NK-92 treated with Interleukin-12 subunit alpha and Interleukin-12 subunit beta, amount 100 ng/mL, for 24 hours (cell line): Measurements from ENCODE around the gene WDFY2.

ENCODE experiments used
- DNase-seq: peaks from one replicate; lab custom pipeline; 2025; lab: John Stamatoyannopoulos, UW

The WDFY2 gene

DNA sequence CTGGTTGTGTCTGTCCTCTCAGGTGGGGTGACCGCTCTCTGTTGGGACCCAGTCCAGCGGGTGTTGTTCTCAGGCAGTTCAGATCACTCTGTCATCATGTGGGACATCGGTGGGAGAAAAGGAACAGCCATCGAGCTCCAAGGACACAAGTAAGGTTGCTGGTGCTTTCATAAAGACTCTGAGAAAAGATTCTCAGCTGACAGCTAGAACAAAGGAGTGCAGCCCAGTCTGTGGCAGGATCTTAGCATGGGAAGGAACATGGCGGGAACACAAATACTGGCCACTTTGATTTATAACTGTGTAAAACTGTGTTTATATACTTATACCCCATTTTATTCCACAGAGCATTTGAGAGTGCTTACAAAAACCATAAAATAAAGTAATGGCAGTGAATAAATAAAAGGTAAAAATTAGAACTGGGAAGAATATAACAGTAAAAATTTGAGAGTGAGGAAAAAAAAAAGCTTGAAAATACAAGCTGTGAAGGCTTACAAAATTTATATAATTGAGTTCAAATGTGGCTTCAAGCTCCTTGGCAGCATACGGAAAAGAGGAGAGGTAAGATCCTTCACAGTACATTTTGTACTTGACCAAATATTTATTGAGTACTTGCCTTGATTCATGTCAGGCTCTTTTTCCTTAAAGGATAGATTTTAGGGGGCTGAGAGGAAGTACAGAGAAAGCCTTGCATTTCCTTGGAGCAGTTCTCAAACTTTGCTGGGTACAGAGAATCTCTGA lies 154.9 kb downstream of the WDFY2 start:
- no peak for DNase-seq

DNA sequence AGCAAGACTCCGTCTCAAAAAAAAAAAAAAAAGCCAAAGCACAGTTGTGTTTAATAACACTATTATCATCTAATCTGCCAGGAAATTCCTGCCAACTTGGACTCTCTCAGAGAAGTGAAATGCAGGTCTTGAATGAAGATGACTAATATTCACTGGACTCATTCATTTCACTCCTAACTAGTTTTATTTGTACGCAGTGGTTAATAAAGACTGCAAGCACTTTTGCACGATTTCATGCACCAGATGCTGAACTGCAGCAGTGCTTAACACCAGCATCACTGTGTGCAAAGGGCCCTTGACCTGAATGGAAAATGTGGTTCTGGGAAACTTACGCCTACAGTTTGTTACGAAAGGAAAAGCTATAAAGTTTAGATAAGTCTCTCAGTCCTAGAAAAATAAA lies 156.4 kb downstream of the WDFY2 start:
- DNase-seq: no peak

DNA sequence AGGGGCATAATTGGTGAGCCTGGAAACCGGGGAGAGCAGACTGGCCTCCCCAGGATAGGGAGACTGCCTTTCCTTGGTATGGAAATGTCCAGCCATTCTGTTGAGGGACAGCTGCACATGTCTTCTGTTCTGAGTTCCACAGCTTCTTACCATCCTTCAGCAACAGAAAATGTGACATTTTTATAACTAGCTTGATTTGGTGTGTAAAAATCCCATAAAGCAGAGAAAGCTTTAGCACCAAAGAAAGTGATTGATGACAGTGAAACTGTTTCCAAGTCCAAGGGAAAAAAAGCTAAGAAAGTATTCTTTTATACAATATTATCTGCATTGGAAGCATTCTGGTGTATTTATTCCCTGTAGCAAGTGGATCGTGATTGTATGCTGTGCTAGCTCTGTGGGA lies 157.8 kb downstream of the WDFY2 start:
- no peak for DNase-seq

DNA sequence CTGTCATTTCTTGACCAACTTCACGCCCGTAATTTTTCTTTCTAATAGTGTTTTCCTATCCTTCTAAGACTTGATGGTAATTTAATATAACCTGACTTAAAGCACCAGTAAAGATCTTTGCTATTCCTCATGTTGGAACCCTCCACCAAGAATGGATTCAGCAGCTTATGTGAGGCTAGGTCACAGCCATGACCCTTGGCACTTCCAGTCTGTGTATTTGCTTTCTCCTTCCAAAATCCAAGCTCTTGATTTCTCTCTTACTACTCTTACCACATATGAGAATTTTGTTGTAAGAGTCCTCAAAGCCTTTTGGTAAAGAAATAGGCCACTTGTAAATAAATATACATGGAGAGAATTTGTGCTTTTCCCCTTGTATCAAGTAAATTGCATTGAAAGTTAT lies 158.3 kb downstream of the WDFY2 start:
- no peak for DNase-seq

DNA sequence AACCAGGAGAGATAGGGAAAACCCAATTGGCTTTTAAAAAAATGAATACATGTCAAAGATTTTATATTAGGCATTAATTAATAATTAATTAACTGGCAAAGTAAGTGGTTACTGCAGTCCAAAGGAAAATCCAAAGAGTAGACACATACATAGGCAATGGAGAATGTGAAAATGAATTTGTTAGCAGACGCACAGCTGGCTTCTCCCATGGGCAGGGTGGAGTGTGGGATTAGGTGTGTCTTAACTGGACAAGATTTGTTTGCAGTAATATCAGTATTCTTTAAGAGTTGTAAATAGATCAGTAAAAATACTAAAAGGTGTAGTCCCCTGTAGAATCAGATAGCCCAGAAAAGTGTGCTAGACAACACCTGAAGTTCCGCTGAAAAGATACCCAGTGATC lies 161.0 kb downstream of the WDFY2 start:
- DNase-seq: no peak

DNA sequence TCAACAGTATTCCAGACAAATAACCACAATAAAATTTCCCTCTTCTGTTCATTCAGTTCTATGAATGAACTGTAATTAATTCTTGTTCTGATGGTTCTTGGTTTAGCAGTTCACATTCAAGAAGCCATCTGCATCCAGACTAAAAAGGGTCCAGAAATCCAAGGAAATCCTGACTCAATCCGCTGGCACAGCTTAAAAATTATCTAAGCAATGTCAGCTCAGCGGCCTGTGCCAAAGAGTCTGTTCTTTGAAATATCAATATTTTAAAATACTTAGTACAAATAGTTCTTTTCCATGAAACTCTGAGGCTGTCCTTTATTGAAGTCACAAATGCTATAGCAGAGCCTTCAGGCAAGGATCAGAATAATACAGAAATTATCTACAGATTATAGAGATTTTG lies 162.5 kb downstream of the WDFY2 start:
- no peak for DNase-seq

DNA sequence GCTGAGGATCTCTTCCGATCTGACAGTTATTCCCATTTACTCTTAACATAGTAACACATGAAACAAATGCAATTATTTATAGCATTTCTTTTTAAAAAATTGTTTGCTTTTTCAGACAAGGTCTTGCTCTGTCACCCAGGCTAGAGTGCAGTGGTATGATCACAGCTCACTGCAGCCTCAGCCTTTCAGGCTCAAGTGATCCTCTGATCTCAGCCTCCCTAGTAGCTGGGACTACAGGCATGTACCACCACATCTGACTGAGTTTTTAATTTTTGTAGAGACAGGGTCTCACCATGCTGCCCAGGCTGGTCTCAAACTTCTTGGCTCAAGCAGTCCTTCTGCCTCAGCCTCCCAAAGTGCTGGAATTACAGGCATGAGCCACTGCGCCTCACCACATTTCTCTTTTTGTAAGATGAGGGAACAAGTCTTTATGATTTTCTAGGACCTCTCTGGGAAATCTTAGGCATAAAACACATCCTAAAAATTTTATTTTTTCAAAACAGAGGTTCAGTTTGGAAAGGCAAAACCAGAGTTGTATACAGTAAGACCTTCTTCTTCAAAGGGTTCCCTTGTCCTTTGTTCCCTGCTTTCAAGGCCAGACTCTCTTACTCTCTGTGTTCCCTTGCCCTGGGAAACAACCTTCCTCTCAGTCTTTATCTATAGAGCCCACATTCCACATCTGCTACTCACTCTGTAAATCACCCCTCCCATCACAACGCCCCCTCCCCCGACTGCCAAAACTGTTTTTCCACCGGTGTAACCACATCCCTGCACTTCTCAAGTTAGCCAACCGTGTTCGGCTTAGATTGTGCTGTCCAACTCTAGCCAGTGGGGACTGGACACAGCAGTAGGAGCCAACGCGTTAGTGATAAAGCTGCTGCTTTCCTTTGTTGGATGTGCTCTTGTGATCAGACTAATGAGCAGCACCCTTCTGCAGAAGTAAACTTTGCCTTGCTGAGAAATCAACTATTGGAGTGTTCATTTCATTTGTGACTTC lies 163.5 kb downstream of the WDFY2 start:
- DNase-seq: no peak

DNA sequence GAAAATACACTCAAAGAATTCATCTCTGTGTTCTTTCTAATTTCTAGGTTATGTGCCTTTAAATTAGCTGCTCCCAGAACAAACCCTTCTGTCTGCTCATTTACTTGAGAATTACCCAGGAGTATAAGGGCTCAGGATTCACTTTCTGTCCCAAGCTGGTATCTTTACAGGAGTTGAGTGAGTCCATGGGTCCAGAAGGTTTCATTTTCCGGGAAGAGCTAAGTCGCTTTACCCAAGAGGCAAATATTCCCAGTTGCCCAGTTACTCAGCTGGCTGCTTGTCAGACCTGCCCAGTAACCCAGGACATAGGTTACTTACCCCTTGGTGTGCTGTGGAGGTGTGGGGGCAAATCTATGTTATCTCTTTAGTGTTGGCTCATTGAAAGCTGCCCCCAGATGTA lies 172.4 kb downstream of the WDFY2 start:
- DNase-seq: no peak

DNA sequence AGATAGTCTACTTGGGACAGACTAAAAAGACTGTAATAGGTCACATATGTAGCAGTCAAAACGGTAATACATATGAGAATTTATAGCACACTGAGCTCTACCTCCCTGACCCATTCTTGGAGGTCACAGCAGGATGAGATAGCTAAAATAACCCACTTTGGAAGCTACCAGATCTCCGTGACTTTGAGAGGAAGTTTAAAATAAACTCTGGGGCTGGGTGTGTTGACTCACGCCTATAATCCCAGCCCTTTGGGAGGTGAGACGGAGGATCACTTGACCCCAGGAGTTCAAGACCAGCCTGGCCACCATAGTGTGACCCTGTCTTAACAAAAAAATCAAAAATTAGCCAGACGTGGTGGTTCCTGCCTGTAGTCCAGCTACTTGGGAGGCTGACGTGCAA lies 174.4 kb downstream of the WDFY2 start:
- no peak for DNase-seq

DNA sequence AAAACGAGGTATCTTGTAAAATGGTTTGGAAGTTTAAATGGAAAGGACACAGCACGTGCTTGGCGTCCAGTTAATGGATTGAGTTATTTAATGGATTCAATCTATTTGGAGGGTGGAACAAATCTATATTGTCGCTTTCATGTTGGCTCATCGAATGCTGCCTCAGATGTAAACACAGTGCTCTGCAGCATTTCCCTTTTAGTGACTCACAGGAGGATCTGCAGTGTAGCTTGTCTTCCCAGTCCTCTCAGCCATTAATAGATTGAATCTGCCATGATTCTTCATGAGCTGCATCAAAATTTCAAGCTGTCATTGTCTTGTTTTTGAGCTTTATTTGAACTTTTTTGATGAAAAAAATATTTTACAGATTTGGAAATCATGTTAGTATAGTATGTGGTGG lies 175.0 kb downstream of the WDFY2 start:
- no peak for DNase-seq

DNA sequence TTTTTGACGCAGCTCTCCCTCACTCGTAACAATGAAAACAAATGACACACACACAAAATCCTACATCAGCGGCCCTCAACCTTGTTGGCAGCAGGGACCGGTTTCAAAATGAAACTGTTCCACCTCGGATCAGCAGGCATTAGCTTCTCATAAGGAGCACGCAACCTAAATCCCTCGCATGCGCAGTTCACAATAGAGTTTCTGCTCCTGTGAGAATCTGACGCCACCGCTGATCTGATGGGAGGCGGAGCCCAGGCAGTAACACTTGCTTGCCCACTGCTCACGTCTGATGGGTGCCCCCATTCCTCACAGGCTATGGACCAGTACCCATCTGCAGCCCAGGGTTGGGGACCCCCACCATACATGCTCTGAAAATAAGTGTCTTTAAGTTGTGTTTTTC lies 176.3 kb downstream of the WDFY2 start:
- DNase-seq: no peak

DNA sequence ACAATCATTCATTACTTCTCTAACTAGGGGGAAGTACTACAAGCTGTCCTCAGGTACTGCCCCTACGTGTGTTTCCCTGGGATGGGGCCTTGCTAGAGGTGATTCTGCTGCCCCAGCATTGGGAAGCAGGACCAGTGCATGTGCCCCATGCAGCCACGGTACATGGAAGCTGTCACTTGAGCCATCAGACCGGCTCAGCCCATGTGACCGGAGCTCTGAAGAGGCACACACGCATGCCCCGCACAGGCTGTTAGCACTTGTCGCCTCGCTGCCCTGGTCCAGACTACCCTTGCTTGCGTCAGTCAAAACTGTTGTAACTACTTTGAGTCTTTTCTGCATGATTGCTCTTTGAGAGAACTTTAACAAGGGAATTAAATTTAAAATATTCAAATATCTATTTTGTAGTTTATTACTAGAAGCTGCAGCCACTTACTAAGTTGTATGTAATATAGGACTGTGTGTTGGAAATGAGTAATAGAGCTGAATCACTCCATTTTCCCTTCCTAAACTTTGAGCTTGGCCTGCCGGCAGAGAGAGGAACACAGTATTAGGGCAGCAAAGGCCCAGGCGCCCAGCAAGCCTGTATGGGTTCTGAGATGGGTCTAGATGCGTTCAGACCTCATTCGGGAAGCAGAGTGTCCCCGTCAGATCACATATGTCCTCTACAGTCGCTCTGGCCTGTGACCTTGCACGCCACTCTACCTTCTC lies 177.5 kb downstream of the WDFY2 start:
- no peak for DNase-seq

DNA sequence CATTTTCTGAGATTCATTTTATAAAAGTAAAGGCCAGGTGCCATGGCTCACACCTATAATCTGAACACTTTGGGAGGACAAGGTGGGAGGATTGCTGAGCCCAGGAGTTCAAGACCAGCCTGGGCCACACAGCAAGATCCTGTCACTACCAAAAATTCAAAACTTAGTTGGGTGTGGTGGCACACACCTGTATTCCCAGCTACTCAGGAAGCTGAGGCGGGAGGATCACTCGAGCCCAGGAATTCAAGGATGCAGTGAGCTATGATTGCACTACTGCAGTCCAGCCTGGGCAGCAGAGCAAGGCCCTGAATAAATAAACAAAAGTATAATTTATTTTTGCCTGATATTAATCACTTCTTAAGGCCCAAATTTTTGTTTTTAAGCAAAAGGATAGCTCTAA lies 179.2 kb downstream of the WDFY2 start:
- no peak for DNase-seq

DNA sequence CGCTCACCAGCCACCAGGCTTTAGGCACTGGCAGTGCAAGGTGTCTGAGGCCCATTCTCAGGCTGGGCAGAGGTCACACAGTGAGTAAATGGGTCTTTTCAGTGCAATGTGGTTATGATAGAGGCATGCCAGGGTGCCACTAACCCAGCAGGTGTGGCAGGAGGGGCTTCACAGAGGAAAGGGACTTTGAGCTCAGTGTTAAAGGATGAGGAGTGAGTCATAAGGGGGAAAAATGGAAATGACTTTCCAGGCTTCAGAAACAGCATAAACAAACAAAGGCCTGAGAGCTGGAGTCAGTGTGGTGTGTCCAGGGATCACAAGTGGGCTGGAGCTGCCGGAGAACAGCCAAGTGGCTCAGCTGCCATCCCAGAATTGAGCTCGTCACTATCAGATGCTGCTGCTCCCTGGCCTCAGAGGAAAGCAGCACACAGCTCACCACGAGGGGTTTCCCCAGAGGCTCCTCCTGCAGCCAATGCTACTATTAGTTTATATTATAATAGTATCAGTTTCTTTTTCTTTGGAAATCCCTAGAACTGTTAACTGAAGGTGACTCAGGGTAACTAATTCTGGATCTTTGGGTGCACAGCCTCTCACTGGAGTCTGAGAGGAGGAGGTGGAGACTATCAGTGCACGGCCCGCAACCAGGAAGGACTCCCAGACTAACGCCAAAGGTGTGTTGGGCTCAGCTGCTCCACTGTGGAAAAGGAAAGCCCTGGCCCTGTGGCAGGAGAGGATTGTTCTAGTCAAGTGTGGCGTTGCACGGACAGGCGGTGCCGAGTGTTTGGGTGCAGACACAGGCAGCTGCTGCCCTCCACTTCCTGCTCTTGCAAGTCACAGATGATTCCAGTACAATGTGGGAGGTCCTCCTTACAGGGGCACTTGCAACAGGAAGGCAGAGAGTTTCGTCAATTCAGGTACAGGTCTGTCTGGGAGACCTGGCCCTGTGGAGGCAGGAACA lies 180.2 kb downstream of the WDFY2 start:
- no peak for DNase-seq

DNA sequence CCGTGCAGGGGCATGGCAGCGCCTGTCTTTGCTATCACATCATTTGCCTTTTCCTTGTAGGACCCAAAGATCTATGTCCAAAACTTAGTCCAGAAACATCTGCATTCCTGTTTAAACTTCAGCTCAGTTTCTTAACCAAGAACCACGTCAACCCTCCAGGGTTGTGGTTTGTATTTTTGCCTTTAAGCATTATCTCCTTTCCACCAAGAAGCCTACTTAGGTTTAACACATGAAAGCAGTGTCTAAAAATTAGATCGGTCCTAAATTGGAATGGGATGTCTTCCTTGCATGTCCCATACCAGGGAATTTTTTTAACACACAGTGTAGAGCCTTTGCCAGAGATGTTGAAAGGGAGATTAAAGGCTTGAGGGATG lies 180.9 kb downstream of the WDFY2 start:
- DNase-seq: no peak

DNA sequence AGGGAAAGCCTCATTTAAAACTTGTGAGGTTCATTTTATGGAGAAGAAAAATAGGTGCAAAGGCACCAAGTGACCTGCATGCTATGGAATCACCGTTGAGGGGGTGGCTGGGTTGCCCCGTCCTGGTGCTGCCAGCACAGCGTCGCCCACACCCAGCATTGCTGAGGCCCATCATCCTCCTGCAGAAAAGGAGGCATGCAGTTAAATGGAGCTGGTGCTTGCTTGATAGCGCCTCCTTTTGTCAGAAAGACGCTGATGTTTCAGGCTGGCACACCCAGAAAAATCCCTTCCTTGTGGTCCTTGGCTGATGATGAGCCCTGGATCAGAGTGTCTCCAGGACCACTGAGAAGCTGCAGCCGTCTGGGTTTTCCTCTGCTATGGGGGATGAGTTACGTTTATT lies 182.8 kb downstream of the WDFY2 start:
- no peak for DNase-seq

DNA sequence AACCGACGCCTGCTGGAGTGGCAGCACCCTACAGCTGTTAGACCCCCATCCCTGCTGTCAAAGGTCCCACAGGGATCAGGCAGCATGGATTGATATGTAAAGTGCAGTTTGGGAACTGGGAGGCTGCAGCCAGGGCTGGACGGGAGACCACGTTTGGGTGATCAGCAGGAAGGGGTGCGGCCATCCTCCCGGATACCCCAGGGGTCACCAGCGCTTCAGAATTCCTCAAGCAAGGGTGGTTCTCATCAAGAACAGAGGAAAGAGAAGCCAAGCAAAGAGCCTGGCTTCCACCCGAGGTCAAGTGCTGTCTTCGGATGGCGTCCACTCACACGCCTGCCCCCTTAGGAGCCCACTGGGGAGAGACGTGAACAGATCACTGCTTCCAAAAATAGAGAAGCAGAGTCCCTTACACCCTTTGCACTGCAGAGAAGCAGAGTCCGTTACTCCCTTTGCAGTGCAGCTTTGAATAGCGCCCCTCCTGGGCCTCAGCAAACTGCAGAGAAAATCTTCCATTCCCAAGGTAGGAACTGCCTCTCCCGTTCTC lies 184.2 kb downstream of the WDFY2 start:
- DNase-seq: no peak

DNA sequence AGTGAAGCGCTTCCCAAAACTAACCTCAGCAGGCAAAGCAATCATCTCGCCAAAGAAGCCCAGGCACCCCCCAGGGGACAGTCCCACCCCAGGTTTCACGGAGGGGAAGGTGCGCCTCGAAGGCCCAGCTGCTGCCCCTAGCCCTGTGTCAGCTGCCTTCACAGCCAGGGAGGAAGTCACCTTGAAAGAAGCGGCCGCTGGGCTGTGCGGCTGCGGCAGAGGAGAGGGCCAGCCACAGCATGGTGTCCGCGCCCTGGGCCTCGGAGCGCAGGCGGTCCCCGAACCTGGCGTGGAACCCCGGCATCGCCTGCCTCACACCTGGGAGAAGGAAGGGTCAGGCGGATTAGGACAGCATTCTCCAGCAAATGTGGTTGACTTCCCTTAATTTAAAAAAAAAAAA lies 184.7 kb downstream of the WDFY2 start:
- no peak for DNase-seq

DNA sequence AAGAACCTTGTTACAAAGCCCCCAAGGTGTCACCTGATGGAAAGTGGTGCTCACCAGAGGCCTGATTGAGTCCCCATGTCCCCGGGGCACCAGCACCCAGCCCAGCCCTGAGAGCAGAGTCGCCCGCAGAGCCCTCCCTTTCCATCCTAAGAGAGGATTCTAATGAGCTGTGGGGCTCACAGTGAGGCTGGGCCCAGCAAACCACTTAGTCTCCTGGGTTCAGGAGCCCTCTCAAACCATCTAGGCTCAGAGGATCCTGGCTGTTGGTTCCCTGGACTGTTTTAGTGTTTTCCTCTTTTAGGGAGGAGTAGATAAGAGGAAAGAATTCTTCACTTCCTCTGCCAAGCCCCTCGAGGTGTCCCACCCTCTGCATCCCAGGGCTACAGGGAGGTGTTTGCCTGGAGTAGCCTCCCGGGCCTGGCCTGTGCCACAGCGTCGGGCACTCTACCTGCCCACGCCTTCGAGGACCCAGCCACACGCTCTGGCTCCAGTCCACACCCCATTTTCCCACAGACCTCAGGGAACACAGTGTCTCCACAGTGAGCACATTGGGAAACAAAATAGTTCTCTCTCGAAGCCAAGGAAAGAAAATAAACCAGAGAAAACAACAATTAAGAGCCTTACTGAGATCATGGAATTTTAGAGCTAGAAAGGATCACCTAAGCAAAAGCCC lies 185.3 kb downstream of the WDFY2 start:
- DNase-seq: no peak

DNA sequence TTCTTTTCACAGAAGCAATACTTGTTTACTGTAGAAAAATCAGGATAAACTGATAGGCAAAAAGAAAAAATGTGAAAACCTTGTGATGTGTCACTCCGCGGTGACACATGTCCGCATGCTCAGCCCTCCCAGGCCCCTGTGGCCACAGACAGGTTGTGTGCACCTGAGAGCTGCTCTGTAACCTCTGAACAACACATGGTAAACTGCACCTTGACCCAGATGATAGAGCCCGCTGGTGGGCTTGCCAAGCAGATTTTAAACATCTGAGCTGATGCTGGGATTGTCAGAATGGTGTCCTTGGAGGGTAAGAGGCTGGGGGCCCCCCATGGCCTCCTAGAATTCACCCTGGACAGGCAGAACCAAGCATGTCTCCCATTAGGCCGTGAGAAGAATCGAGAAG lies 185.9 kb downstream of the WDFY2 start:
- DNase-seq: no peak
